Neural progenitor cell (in vitro differentiated cells): ENCODE results near the gene ATP10A.

Experiments used
- EZH2 ChIP-seq: fragments of 200-600 bp; sonication (generic); IDR thresholded peaks from 2 replicates; pipeline ENCODE4 v1.6.1; 2017; ENCODE audit warnings: antibody characterized with exemption, mild to moderate bottlenecking, moderate library complexity
- TF ChIP-seq, protein P1 (sequence below): fragments of 200-600 bp; sonication (generic); IDR thresholded peaks from 2 replicates; pipeline ENCODE4 v1.5.1; 2017; ENCODE audit warnings: antibody characterized with exemption, mild to moderate bottlenecking

DNA sequence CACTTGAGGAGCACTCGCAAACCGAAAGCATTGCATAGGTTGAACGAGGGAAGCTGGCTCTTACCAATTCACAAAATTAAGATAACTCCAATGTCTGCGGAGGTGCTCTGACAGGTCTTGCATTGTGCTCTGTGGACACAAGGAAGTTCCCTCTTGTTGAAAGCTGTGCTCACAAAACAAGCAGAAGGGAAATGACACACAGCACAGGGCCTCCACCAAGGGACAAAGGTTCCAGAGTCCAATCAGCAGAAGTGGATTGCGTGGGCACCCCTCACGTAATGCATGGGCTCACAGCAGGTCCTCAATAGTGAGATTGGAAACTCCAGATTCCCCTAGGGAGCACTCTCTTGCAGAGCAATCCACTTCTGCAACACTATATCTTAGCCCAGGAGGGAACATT, 89.9 kb downstream of the ATP10A start:
- TF ChIP-seq, protein P1, sequence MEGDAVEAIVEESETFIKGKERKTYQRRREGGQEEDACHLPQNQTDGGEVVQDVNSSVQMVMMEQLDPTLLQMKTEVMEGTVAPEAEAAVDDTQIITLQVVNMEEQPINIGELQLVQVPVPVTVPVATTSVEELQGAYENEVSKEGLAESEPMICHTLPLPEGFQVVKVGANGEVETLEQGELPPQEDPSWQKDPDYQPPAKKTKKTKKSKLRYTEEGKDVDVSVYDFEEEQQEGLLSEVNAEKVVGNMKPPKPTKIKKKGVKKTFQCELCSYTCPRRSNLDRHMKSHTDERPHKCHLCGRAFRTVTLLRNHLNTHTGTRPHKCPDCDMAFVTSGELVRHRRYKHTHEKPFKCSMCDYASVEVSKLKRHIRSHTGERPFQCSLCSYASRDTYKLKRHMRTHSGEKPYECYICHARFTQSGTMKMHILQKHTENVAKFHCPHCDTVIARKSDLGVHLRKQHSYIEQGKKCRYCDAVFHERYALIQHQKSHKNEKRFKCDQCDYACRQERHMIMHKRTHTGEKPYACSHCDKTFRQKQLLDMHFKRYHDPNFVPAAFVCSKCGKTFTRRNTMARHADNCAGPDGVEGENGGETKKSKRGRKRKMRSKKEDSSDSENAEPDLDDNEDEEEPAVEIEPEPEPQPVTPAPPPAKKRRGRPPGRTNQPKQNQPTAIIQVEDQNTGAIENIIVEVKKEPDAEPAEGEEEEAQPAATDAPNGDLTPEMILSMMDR: no peak
- no peak for TF ChIP-seq EZH2
